ENCODE results near the gene WWC2. TPM values are rescaled to one million over a fixed set of nuclear protein-coding genes. Genes with fewer than 3 reads are reported as not detected.

WWC2 gene
- total RNA-seq, 1 donor from 2014 or later = 28.6 TPM

DNA sequence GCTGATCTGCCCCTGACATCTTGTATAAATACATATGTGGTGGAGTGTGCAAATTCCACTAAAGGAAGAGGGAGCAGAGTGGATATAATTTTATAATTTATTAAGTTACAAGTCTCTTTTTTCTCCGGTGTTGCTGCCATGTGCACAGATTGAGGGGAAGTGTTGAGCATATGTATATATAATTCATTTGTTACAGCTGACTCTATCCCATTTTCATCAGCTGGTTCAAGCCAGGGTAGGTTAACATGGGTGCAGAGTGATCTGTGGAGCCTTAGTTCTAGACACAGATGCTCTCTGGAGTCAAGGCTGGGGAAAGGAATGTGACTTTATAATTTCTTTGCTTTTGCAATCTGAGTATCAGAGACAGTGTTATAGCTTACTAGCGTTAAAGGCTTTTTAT, 103.5 kb downstream of the WWC2 start:
- DNase-seq = peak; percentile 32

DNA sequence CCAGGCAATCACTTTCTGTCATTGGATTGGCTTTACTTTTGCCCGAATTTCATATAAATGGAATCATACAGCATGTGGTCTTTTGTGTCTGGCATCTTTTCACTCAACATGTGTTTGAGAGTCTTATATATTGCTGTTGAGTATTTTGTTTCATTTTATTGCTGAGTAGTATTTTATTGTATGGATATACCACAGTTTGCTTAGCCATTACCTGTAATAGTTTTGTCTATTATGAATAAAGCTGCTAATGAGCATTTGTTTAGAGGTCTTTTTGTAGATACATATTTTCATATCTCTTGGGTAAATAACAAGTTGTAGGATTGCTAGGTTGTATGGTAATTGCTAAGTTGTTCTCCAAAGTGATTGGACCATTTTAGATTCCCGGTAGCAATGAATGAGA, 105.7 kb downstream of the WWC2 start:
- no peak for DNase-seq

DNA sequence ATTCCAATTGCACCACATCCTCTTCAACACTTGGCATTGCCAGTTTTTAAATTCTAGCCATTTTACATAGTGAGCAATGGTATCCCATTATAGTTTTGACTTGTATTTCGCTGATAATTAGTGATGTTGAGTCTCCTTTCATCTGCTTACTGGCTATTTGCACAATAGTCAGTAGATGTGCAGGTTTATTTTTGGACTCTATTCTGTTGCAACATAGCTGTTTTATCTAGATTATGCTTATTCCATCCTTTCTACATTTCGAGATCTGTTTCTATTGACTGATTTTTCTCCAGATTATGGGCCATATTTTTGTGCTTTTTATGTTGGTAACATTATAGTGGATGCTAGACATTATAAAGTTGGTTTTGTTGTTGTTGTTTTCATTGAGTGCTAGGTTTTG, 106.1 kb downstream of the WWC2 start:
- no peak for DNase-seq

DNA sequence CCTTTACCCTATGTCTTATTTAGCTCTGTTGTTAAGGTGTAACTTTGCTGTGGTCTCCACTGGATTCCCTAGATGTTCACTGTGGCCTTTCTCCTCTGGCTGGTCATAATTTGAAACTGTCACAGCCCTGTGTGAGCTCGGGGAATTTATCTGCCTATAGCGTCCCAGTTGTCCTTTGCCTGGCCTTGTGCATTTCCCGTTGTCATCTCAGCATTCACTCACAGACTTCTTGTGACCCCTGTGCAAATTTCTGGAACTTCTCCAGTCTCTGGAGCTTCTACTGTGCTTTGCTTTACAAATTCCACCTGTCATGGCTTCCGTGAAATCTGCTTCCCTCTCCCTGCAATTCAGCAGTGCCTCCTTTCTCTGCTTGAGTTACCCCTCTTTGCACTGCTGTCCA, 106.7 kb downstream of the WWC2 start:
- DNase-seq = peak; percentile 25

DNA sequence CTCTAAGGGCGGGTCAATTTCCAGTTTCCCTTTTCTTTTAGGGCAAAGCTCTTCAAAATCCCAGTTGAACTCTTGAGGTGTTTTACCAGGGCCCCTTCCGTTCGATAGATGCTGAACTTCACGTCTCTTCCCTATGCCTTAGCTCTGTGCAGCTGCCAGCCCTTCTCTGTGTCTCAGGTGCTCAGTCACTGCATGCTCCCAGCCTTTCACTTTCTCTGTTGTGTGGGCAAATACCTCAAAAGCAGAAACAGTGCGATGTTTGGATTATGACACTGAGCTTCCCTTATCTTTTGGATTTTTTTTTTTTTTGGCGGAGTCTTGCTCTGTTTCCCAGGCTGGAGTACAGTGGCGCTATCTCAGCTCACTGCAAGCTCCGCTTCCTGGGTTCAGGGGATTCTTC, 112.5 kb downstream of the WWC2 start:
- DNase-seq = no peak

DNA sequence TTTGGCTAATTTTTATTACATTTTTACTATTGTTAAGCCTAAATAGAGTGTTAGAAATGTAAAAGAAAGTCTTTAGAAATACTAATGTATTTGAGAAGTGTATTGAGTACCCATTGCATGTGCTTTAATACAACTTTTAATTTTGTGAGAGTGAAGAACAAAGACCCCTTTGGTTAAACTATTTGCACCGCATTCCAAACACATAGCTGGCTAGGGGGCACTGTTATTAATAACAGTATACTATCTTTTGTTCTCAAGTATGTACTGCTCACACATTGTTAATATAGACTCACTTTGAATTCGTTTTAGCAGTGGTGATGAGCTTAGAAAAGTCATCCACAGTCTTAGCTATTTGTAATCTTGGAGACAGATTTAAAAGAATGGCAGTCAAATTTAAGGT, 114.9 kb downstream of the WWC2 start:
- no peak for DNase-seq

DNA sequence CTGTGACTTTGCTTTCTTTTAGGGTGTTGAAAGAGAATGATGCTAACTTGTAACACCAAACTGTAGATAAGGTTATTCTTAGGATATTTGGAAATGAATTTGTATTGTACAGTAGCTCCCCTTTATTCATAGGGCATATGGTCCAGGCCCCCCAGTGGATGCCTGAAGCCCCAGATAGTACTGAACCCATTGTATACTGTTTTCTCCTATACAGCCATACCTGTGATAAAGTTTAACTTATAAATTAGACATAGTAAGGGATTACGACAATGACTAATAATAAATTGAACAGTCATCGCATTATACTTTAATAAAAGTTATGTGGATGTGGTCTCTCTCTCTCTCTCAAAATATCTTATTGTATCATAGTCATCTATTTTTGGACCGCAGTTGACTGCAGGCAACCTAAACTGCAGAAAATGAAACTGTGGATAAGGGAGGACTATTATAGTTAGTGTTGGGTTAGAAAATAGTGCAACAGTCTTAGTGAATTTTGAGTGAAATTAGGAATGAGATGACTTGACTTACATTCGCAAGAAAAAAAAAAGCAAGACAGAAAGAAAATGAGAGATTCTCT, 115.9 kb downstream of the WWC2 start:
- DNase-seq = no peak

DNA sequence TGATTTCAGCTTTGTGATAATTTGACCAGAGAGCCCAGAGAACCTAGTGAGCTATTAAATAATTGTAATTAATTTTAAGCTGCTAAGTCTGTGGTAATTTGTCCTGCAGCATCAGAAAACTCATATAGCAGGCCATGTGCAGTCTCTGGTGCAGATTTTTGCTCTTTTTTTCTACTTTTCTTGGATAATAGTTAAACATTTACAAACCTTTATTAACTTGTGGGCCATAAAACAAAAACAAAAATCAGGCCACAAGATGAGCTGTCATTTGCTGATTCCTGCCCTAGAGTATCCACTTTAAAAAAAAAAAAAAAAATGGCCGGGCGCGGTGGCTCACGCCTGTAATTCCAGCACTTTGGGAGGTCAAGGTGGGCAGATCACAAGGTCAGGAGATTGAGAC, 121.2 kb downstream of the WWC2 start:
- no peak for DNase-seq

DNA sequence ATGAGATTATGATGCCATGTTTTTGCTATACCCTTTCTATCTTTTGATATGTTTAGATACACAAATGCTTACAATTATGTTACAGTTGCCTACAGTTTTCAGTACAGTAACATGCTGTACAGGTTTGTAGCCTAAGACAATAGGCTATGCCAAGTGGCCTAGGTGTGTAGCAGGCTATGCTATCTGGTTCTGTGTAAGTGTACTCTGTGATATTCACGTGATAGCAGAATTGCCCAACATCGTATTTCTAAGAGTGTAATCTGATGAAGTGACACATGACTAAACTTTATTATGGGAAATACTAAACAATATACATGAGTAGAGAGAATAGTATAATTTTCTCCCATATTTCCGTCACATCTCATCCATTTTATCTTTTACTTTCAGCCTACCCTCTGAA, 124.0 kb downstream of the WWC2 start:
- no peak for DNase-seq

DNA sequence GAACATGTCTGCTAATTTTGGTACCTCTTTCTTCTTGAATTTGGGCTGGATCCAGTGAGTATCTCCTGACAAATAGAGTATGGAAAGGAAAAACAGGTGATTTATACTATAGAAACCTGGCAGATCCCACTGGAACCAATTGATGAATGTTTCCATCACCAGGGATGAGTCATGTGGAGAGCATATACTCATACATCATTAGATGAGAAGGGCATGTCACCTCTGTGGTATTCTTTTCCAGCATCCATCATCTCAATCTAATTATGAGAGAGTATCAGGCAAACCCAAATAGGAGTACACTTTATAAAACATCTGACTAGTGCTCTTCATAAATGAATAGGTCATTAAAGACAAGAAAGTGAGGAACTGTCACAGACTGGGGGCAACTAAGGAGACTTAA, 130.3 kb downstream of the WWC2 start:
- no peak for DNase-seq

DNA sequence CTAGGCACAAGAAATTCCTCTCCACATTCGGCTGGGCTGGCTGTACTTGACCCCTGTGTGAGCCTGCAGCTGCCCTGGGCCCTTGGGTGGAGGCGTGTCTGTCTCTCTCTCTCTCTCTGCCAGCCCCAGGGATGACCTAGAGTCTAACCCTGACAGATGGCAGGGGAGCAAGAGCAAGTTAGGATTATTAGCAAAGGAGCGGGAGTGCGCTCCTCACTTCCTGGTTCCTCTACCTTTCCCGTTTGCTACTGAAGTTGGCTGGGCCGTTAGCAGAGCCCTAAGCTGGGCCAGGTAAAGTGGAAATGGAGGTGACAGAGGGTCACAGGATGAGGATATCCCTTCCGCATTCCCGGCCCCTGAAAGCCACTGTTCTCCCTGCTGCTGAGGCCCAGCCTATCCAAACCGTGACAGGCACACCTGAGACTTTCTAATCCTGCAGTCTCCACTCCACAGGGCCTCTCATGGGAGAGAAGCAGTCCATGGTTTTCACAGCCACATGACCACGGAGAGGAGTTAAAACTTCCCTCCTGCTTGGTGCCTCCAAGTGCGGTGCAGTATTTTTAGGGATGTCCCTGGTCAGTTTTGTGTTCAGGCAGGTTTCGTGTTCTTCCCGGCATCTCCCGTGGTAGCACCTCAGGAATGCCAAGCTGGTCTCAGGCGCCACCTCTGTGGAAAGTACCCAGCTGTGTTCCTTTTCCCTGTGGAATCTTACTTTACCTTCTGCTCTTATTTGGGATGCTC, 141.7 kb downstream of the WWC2 start:
- no peak for DNase-seq

DNA sequence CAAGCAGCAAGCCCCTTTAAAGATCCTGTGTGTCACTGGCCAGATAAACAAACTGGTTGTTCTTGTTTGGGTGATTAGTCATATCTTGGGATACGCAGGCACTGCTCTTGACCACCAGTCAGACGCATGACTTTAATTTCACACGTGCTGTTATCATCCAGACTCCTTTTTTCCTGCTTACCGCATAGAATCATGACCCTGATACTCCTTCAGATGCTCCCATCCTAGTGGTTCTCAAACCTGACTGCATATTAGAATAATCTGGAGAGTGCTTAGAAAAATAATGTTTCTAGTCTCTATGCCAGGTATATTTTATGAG, 142.2 kb downstream of the WWC2 start:
- no peak for DNase-seq

DNA sequence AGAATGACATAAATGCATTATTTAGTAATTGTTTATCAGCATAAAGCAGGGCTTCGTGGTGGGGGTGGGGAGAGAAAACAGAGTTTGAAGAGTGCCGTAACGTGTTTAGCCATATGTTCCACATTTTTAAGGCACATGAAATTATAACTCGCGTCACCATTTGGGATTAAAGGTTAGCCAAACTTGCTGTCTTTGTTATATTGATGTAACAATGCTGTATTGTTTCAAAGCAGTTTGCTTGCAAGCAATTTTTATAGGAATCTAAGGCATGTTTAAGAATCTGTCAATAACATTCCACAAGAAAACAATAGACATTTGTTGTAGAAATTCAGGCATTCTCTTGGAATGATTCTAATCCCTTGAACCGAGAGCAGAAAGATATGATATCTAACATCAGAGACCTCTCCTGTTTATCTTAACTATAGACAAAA, 142.7 kb downstream of the WWC2 start:
- DNase-seq = no peak

DNA sequence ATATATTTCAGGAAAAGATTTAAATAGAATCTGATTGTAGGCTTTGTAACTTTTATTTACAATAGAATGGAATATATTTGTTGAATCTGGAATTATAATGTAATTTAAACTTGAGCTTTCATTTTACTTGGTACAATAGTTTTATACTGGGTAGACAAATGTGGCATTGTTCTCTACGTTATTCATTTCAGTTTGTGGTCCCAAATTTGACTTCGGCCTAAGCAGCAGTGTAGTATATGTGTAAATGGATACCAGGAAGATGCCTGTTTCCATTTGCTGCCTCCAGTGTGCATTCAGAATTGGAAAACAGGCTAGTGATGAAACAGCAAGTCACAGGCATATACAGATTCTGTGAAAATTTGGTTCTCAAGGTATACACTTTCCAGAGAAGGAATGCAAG, 143.2 kb downstream of the WWC2 start:
- peak; percentile 26 for DNase-seq

DNA sequence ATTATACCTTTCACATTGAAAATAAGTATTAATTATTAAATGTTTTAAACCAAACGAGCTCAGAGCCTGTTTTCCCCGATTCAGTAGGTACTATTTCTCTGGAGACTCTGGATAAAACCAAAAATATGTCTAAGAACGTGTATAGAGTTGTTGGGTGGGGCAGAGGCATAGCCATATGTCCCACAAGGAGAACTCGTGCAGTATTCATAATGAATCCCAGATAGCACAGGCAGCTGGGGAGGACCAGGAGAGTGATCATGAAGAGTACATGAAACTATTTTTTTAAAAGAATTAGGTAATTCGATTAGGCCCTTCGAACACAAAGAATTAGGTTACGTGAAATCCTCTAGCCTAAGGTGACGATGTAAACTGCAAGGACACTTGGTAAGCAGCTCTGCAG, 145.0 kb downstream of the WWC2 start:
- DNase-seq = no peak

DNA sequence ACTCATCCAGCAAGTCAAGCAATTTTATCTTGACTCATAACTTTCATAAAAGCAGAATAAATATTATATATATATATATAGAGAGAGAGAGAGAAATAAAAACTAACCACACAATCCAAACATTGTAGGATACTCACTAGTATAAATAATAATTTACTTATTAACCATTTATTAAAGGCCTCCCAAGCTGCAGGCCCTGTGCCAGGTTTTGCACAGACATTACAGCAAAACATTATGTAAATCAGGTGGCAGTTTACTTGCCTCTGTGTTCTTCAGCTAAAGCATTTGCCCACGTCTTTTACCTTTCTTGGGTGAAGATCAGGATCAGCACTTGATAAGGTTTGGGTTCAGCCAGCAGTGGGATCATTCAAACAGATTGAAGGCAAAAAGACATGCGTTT, 145.4 kb downstream of the WWC2 start:
- DNase-seq = no peak

DNA sequence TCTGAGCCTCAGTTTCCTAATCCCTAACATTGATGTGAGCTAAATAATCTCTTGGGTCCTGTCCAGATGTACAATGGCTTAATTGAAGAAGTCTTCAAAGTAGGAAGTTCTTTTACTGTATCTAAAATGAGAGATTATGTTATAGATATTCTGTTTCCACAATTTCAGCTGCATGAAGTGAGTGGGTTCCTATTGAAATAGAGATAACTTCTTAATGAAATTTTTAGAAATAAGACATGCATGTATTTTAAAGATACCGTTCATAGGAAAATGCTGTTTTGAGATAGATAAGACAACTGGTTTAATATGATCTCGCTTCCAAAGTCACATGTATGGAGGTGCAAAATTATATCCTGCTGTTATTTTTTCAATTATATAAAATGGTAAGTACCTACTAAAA, 149.1 kb downstream of the WWC2 start:
- DNase-seq = no peak

DNA sequence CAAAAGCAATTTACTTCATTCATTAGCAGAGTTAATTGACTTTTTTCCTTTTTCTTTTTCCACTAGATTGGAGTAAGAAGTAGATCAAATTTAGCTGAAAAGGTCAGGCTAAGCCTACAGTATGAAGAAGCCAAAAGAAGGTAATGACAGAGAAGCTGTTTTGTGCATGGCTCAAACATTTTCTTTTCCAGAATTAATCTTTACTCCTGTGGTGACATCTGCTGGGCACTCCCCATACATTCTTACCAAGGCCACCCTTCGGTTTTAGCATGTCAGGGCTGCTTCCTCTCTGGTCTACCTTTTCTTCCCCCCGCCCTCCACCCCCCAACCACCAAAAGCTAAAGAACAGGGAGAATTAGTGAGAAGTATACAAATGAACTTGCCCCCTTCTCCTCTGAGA, 150.8 kb downstream of the WWC2 start:
- peak; percentile 63 for DNase-seq

DNA sequence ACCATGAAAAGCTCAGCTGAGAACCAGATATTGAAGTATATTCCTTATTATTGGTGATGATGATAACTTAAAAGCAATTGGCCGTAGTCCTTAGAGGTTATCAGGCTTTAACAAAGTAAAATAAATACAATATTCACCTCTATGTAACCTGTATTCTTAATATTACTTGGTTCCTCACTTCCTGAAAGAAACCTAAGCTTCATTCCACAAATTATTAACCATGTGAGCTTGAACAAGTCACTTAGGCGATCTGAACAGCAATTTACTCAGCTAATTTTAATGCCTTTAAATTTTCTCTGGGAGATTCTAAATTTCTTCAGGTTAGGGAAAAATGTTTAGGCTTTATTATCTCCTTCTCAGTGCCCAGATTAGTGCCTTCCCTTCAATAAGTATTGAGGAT, 151.8 kb downstream of the WWC2 start:
- DNase-seq = no peak

DNA sequence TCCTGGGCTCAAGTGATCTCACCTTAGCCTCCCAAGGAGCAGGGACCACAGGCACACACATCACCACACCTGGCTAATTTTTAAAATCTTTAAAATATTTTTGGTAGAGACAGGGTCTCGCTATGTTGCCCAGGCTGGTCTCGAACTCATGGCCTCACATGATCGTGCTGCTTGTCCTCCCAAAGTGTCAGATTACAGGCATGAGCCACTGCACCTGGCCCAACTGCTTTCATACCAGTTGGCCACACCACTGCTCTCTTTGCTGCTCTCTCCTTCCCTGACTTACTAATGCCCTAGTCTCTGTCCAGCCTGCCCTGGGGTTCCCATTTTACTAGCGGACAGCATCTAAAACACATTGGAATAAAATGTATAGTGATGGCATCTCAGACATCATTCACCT, 153.9 kb downstream of the WWC2 start:
- no peak for DNase-seq

DNA sequence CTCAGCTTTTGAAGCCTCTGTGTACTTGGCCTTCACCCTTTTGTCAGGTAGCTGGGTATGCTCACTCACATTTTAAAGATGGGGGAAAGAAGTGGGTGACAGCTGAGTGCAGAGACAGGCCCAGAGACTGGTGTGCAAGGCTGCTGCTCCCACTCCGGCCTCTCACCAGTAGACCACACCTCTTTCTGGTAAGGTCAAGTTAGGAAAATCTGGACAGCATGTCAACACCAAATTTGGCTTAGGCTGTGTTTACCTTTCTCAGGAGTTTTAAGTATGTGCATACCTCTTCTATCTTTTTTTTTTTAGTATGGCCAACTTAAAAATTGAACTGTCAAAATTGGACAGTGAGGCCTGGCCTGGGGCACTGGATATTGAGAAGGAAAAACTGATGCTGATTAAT, 154.4 kb downstream of the WWC2 start:
- DNase-seq = no peak

DNA sequence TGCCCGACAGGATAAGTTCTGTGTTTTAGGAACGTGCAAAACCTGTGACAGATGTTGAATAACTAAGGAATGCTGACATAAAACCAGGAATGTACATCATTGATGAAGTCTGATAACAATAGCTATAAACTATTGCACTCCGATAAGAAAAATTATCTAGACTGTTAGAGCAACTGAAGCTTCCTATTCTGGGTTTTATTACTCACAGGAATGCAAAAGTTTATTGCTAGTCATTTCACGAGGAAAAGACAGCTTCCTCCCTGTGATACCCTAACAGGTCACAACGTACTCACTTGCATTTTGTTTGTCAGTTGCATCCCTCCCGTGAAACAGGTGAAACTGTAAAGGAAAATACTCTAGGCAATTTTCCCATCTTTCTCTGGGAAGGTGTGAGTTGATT, 155.1 kb downstream of the WWC2 start:
- no peak for DNase-seq

DNA sequence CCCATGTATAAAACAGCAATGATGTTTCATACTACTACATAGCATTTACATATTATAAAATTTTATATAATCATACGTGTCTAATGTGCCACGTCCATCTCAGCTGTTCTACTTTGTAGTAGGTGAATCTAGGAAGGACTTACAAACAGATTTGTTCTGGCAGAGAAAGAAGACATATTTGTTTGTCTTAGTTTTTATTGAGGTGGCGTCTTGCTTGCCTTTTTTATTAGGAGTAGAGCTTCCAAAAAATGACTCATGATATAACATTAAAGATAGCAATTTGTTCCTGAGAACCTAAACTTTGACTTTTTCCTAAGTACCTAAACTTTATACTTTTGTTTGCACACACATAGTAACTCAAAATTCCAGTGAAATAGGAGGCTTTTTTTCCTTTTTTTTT, 156.4 kb downstream of the WWC2 start:
- no peak for DNase-seq

DNA sequence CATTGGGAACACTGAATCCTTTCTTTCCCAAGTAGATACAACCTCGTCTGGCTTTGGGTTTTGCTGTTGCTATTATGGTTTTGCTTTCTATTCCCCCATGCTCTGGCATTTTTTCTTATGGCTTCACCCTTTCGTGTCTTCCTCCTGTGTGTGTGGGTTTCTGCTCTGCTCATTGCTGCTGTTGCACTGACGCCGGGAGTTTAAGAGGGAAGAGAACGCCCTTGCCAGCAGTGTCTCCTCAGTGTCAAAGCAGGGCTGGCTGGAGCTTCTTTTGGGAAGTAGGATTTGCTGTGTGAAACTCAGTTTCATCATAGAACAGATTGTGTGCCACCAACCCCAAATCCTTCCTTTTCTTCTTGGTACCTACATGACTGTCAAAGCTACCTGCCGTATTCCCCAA, 157.3 kb downstream of the WWC2 start:
- DNase-seq = no peak

Data from tongue (tissue), 2 donors.